ENCODE results near the gene FHAD1.
A peak's percentile ranks its signal among the peaks of the same experiment; 100 is the strongest.
"Not testable (repeated sequence)": the region's sequence is repeated elsewhere in the genome, so short reads cannot be mapped to it uniquely, and the experiment has no call there.

The FHAD1 gene

DNA sequence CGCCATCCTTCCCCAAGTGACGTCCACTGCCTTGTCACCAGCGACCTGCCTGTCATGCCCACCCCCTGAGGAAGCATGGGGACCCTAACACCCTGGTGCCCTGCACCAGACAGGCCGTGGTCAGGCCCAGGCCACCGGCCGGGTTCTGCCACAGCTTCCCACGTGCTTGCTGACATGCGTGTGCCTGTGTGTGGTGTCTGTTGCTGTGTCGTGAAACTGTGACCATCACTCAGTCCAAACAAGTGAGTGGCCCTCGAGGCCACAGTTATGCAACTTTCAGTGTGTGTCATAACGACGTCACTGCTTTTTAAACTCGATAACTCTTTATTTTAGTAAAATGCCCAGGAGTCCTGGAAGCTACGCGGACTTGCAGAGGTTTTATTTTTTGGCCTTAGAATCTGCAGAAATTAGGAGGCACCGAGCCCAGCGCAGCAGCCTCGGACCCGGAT, 182.7 kb downstream of the FHAD1 start:
- in situ Hi-C loops (cut with MboI; ENCODE audit: low sequenced_read_pairs) = loop anchor here (5.0 to 10.0 kb wide), 2 partner anchors 102 to 305 kb away; no protein-coding TSS in a partner anchor
- Histone ChIP-seq H3K36me3 (replicated peaks) (peaks cover 26% of the 10 kb centered on the region), H3K4me3 (no peak overlapping the region), H3K4me1 (no peaks in the 10 kb centered on the region), H3K9me3 (no peaks in the 10 kb centered on the region), H3K27me3 (ENCODE audit: low read depth) (no peaks in the 10 kb centered on the region)
- no peak for DNase-seq (ENCODE audit: low spot score in 2 of 2)

DNA sequence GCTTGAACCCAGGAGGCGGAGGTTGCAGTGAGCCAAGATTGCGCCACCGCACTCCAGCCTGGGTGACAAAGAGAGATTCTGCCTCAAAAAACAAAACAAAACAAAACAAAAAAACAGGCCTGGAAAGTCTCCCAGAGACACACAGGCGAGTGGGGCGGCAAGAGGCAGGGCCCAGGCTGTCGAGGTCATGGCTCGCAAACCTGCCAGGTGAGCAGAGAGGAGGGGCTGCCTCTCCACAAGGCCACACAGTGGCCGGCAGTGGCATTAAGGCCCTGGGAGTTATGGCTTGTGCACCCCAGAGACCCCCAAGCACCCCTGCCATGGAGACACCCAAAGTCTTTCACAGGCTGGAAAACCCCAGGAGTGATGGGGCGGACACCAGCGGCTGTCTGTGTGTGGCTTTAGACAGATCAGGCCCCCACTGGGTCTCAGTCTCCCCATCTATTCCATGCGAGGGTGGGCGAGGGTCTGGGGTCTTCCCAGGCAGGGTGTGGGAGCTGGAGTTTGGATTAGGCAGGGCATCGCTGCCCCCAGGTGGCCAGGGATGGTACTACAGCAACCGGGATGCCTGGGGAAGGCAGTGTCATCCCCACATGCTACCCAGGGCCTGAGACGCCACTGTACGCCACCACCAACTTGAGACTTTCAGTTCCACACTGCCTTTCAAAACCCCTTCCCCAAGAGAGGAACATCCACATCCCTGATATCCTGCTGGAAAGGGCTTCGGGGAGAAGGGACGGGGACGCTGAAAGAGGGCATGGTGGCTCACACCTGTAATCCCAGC, 184.0 kb downstream of the FHAD1 start:
- peaks cover 22% of the 10 kb centered on the region for H3K36me3 ChIP-seq (replicated peaks)
- in situ Hi-C loops (cut with MboI; ENCODE audit: low sequenced_read_pairs) = no loop called here
- no peaks in the 10 kb centered on the region for H3K4me1 ChIP-seq
- H3K27me3 ChIP-seq (ENCODE audit: low read depth) = no peaks in the 10 kb centered on the region
- no peak overlapping the region for H3K4me3 ChIP-seq
- DNase-seq (ENCODE audit: low spot score in 2 of 2) = peak in 1 of 2 experiments; percentile 83
- H3K9me3 ChIP-seq = no peaks in the 10 kb centered on the region

DNA sequence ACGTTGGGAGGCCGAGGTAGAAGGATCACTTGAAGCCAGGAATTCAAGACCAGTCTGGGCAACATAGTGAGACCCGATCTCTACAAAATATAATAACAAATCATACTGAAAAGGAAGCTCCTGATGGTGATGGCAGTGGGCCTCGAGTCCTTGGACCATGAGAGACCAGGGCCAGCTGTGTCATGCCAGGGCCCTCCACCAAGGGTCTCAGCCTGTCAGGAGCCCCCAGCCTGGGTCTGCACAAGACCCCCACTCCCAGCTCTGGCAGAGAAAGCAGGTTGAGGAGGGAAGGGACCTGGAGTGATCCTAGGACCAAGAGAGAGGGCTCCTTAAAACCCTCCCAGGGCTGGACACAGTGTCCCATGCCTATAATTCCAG, 184.5 kb downstream of the FHAD1 start:
- Histone ChIP-seq H3K9me3 (no peaks in the 10 kb centered on the region), H3K4me3 (no peak overlapping the region), H3K36me3 (replicated peaks) (peaks cover 16% of the 10 kb centered on the region), H3K27me3 (ENCODE audit: low read depth) (no peaks in the 10 kb centered on the region), H3K4me1 (no peaks in the 10 kb centered on the region)
- in situ Hi-C loops (cut with MboI; ENCODE audit: low sequenced_read_pairs) = no loop called here
- DNase-seq (ENCODE audit: low spot score in 2 of 2) = no peak

DNA sequence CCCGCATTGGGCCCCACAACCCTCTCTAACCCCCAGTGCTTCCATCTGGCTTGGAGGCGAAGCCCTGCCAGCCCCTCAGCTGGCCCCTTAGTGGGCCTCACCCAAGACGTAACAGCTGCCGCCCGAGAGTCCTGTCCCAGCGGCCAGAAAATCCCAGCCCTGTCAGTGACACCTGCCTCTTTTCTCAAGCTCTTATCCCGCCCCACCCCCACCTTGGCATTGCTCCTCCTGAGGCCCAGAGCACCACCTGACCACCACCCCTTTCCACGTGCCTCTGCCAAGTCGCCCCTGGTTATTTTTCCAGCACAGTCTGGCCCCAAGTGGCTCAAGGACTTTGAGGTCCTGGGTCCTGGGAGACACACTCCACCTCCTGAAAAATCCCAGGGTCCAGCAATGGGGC, 185.3 kb downstream of the FHAD1 start:
- in situ Hi-C loops (cut with MboI; ENCODE audit: low sequenced_read_pairs) = no loop called here
- DNase-seq (ENCODE audit: low spot score in 2 of 2) = no peak
- Histone ChIP-seq H3K9me3 (no peaks in the 10 kb centered on the region), H3K36me3 (replicated peaks) (peaks cover 9% of the 10 kb centered on the region), H3K27me3 (ENCODE audit: low read depth) (no peaks in the 10 kb centered on the region), H3K4me3 (no peak overlapping the region), H3K4me1 (no peaks in the 10 kb centered on the region)

DNA sequence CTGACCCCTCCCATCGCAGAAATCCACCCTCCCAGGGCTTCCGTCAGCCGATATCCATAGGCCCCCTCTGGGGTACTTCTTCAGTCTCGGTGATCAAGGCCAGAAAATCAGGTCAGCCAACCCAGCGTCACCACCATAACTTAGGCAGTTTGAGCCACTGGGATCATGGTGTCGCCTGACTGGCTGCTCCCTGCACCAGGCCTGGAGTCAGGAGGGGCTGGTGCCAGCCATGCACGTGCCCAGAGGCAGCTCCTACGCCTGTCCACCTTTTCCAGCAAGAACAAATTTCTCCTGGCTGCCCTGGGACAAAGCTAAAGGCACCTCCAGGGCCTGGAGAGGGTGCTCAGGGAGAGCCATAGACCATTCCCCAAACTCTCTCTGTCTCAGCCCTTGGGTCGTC, 186.4 kb downstream of the FHAD1 start:
- in situ Hi-C loops (cut with MboI; ENCODE audit: low sequenced_read_pairs) = no loop called here
- H3K27me3 ChIP-seq (ENCODE audit: low read depth) = no peaks in the 10 kb centered on the region
- no peak for DNase-seq (ENCODE audit: low spot score in 2 of 2)
- H3K4me1 ChIP-seq = no peaks in the 10 kb centered on the region
- H3K4me3 ChIP-seq = no peak overlapping the region
- H3K9me3 ChIP-seq = no peaks in the 10 kb centered on the region
- H3K36me3 ChIP-seq (replicated peaks) = peaks cover 9% of the 10 kb centered on the region

DNA sequence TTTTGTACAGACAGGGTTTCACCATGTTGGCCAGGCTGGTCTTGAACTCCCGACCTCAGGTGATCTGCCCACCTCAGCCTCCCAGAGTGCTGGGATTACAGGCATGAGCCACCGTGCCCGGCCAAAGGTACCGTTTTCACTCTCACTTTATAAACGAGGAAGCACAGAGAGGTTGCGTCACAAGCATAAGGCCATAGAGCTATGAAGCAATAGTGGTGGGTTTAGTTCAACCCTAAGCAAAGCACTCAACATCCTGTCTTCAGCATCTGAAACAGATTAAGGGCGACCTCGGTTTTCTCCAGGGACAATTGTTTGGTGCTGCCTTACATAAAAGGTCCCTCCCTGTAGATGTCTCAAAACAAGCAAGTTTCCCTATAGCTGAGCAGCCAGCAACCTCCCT, 187.7 kb downstream of the FHAD1 start:
- H3K27me3 ChIP-seq (ENCODE audit: low read depth); H3K36me3 ChIP-seq (replicated peaks); DNase-seq (ENCODE audit: low spot score in 2 of 2); H3K9me3 ChIP-seq; H3K4me3 ChIP-seq; in situ Hi-C loops (cut with MboI; ENCODE audit: low sequenced_read_pairs); H3K4me1 ChIP-seq: not testable (repeated sequence)

DNA sequence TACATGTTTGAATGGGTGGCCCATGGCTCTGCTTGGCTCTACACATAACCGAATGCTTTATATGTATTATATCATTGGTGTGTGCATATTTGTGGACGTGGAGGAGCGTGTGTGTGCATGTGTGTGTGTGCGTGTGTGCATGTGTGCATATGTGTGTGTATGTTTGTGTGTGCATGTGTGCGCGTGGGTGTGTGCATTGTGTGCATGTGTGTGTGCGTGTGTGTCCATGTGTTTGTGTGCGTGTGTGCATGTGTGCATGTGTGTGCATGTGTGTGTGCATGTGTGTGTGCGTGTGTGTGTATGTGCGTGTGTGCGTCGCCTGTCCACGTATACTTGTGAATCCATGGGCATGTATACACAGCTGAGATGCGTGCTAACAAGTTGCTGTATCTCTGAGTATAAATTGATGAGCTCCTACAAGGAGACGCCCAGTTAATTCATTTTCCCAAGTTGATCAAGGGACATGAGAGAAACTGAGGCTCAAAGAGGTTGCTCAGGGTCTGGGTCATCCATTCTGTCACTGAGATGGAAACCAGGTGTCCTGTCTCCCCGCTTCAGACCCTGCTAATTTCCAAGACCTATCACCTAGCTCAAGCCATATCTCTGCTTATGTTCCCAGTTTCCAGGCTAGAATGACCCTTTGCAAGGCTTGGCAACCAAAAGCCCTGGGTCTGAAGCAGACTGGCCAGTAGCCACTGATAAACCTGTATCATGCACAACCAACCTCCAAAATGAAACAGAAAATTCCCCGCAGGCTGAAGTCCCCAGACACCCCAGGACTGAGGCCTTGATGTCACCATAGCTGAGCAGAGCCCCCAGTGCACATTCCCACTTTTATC, 188.4 kb downstream of the FHAD1 start:
- Histone ChIP-seq H3K4me3 (no peak overlapping the region), H3K27me3 (ENCODE audit: low read depth) (no peaks in the 10 kb centered on the region), H3K9me3 (no peaks in the 10 kb centered on the region), H3K4me1 (no peaks in the 10 kb centered on the region), H3K36me3 (replicated peaks) (peaks cover 9% of the 10 kb centered on the region)
- no peak for DNase-seq (ENCODE audit: low spot score in 2 of 2)
- in situ Hi-C loops (cut with MboI; ENCODE audit: low sequenced_read_pairs) = no loop called here

DNA sequence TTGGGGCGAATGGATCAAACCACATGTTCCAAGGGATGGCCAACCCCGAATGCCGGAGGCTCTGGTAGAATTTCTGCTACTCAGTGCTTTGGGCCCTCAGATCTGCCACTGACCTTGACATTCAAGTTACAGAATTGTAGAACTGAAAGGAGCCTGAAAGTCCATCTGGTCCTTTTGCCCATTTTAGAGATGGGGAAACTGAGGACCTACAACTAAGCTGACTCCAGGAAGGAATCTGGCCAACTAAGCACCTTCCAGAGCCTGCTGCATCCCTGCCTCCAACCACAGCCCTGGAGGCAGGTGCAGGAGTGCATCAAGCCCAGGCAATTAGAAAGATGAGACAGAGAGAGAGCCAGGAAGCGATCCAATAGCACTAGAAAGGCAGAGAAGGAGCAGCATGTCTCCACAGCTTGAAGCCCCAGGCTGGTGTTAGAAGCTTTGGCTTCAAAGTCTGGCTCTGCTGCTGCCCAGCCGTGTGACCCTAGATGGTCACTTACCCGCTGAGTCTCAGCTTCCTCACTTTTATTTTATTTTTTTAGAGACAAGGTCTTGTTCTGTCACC, 189.9 kb downstream of the FHAD1 start:
- Histone ChIP-seq H3K36me3 (replicated peaks) (no peaks in the 10 kb centered on the region), H3K4me3 (no peak overlapping the region), H3K4me1 (no peaks in the 10 kb centered on the region), H3K27me3 (ENCODE audit: low read depth) (no peaks in the 10 kb centered on the region), H3K9me3 (no peaks in the 10 kb centered on the region)
- no peak for DNase-seq (ENCODE audit: low spot score in 2 of 2)
- in situ Hi-C loops (cut with MboI; ENCODE audit: low sequenced_read_pairs) = no loop called here

DNA sequence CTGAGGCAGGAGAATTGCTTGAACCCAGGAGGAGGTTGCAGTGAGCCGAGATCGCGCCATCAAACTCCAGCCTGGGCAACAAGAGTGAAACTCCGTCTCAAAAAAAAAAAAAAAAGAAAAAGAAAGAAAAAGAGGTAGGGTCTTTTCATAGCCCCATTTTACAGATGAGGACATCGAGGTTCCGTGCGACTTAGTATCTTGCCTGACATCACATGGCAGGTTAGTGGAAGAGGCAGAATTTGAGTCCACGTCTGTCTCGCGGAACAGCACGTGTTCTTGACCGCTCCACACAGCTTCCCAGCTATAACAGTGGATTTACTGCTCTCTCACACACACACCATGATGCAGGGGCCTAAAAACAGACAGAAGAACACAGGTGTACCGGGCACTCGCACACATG, 192.3 kb downstream of the FHAD1 start:
- in situ Hi-C loops (cut with MboI; ENCODE audit: low sequenced_read_pairs) = no loop called here
- no peaks in the 10 kb centered on the region for H3K36me3 ChIP-seq (replicated peaks)
- H3K4me1 ChIP-seq = no peaks in the 10 kb centered on the region
- no peaks in the 10 kb centered on the region for H3K9me3 ChIP-seq
- no peak overlapping the region for H3K4me3 ChIP-seq
- no peaks in the 10 kb centered on the region for H3K27me3 ChIP-seq (ENCODE audit: low read depth)
- DNase-seq (ENCODE audit: low spot score in 2 of 2) = no peak

DNA sequence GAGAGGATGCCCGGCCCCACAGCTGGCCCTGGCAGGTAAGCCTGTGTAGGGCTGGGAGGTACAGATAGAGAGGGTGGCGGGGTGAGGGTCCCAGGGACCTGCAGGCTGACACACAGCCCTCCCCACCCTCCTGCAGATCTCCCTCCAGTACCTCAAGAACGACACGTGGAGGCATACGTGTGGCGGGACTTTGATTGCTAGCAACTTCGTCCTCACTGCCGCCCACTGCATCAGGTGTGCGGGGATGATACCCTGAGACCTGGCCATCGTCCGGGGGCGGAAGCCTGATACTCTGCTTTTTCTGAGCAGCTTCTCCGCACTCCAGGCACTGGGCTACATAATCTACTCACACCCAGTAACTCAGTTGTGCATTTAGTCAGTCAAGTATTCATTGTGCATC, 193.3 kb downstream of the FHAD1 start:
- Histone ChIP-seq H3K4me3 (no peak overlapping the region), H3K9me3 (no peaks in the 10 kb centered on the region), H3K4me1 (no peaks in the 10 kb centered on the region), H3K27me3 (ENCODE audit: low read depth) (no peaks in the 10 kb centered on the region), H3K36me3 (replicated peaks) (no peaks in the 10 kb centered on the region)
- DNase-seq (ENCODE audit: low spot score in 2 of 2) = no peak
- in situ Hi-C loops (cut with MboI; ENCODE audit: low sequenced_read_pairs) = no loop called here

DNA sequence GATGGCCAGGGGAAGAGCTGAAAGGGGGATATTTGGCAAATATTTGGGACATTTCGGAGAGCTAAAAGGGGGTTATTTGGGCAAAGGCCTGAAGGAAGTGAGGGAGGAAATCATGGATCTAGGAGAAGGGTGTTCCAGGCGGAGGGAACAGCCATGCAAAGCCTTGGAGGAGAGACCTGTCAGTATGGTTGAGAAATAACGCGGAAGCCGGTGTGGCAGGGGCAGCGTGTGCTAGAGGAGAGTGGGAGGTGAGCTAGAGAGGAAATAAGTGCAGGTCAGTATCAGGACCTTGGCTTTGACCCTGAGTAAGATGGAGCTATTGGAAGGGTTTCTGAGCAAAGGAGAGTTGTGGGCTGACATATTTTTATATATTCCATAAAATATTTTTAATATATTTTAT, 194.2 kb downstream of the FHAD1 start:
- Histone ChIP-seq H3K9me3 (peaks cover 3% of the 10 kb centered on the region; the same call in 1 of the 2 replicates), H3K27me3 (ENCODE audit: low read depth) (no peaks in the 10 kb centered on the region), H3K4me1 (no peaks in the 10 kb centered on the region), H3K4me3 (no peak overlapping the region), H3K36me3 (replicated peaks) (no peaks in the 10 kb centered on the region)
- DNase-seq (ENCODE audit: low spot score in 2 of 2) = no peak
- in situ Hi-C loops (cut with MboI; ENCODE audit: low sequenced_read_pairs) = no loop called here

DNA sequence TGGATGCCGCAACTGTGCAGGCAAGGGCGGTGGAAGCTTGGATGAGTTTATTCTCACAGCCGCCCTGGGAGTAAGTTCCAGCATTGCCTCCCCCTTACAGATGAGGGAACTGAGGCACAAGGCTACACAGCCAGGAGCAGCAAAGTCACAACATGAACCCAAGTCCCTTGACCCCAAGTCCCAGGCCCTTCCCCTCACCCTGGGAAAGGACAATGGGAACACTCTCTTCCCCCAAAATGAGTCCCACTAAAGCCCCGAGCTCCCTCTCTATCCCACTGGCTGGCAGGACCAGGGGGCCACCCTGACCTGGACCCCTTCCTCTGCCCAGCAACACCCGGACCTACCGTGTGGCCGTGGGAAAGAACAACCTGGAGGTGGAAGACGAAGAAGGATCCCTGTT, 195.1 kb downstream of the FHAD1 start:
- no peaks in the 10 kb centered on the region for H3K27me3 ChIP-seq (ENCODE audit: low read depth)
- in situ Hi-C loops (cut with MboI; ENCODE audit: low sequenced_read_pairs) = no loop called here
- no peaks in the 10 kb centered on the region for H3K36me3 ChIP-seq (replicated peaks)
- DNase-seq (ENCODE audit: low spot score in 2 of 2) = no peak
- no peak overlapping the region for H3K4me3 ChIP-seq
- H3K4me1 ChIP-seq = no peaks in the 10 kb centered on the region
- peaks cover 3% of the 10 kb centered on the region; the same call in 1 of the 2 replicates for H3K9me3 ChIP-seq

DNA sequence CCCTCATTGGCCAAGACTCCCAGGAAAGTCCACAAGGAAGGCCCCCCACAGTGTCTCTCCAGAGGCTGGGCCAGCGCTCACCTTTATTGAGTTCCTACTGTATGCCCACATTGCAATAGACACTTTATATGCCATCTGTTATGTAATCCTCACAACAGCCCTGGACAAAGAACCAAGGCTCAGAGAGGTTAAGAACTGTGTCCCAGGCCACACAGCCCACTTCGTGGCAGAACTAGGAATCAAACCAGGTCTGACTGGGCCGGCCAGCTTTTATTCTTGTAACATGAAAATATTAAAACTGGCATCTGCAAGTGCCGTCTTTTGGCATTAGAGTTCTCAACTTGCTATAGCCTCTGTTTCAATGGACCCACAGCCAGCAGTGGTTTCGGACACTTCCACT, 195.7 kb downstream of the FHAD1 start:
- Histone ChIP-seq H3K36me3 (replicated peaks) (no peaks in the 10 kb centered on the region), H3K27me3 (ENCODE audit: low read depth) (no peaks in the 10 kb centered on the region), H3K4me3 (no peak overlapping the region), H3K9me3 (peaks cover 3% of the 10 kb centered on the region; the same call in 1 of the 2 replicates), H3K4me1 (no peaks in the 10 kb centered on the region)
- in situ Hi-C loops (cut with MboI; ENCODE audit: low sequenced_read_pairs) = no loop called here
- no peak for DNase-seq (ENCODE audit: low spot score in 2 of 2)

DNA sequence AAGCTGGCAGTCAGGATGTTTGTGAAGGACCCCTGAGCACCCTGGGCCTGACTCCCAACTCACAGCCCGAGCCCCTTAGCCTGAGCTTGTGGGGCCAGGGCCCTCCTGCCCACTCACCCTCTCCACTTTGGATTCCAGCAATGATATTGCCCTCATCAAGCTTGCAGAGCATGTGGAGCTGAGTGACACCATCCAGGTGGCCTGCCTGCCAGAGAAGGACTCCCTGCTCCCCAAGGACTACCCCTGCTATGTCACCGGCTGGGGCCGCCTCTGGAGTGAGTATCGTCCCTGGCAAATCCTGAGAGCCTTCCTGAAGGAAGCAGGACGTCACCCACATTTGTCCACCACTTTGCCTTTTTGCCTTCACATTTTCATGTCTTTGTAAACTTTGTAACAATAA, 196.3 kb downstream of the FHAD1 start:
- no peaks in the 10 kb centered on the region for H3K36me3 ChIP-seq (replicated peaks)
- in situ Hi-C loops (cut with MboI; ENCODE audit: low sequenced_read_pairs) = no loop called here
- peaks cover 3% of the 10 kb centered on the region; the same call in 1 of the 2 replicates for H3K9me3 ChIP-seq
- no peaks in the 10 kb centered on the region for H3K27me3 ChIP-seq (ENCODE audit: low read depth)
- DNase-seq (ENCODE audit: low spot score in 2 of 2) = no peak
- no peaks in the 10 kb centered on the region for H3K4me1 ChIP-seq
- no peak overlapping the region for H3K4me3 ChIP-seq
